ENCODE data around the gene PARL.

DNA sequence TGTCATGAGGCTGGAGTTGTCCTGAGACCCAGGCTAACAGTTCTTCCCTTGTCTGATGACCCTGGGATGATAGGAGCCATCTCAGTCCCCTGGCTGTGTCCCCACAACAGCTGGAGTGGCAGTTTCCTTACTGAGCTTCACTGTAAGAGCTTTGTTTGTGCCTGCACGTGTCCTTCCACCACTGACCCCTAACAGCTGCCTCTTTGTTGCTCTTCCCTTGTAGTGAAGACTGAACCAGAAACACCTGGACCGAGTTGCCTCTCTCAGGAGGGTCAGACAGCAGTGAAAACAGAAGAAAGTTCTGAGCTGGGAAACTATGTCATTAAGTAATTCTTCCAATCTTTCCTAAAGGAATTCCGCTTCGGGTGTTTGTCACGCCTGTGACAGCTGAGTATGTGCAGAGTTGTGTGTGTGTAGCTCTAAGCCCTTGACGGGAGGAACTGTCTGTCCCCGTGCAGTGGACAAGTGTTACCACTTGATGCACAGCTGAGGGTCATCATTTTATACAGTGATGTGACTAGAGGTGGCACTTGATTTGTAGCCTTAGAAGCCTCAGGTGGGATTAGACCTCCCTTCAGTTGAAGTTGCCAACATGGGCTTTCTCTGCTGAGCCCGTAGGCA is 84.3 kb downstream of the PARL start:
- TF ChIP-seq CBX5 (IDR thresholded peaks at IDR 0.05; ENCODE audit: low read depth, low read length) = no peak
- no peak for TF ChIP-seq GABPA (IDR thresholded peaks at IDR 0.05; ENCODE audit: borderline replicate concordance, insufficient read depth, low read length)

Measured in H1 (cell line).